Activated CD4-positive, alpha-beta T cell treated with anti-CD3 and anti-CD28 coated beads for 1 hour (primary cell): ENCODE results near the gene GRAMD4.
A peak's percentile ranks its signal among the peaks of the same experiment; 100 is the strongest.

Experiments used
- DNase-seq: peaks from one replicate; pipeline ENCODE4 v3.0.0-alpha.2; 2020

GRAMD4 gene

GRCh38 chr22:46657996-46658947 is 38.1 kb downstream of the GRAMD4 start:
- no peak for DNase-seq

GRCh38 chr22:46659059-46659790 is 39.0 kb downstream of the GRAMD4 start:
- no peak for DNase-seq

- DNase-seq, result no peak
These were observed 39.6 kb downstream of the GRAMD4 start for GRCh38 chr22:46659791-46660186.

GRCh38 chr22:46660604-46661201 is 40.5 kb downstream of the GRAMD4 start:
- no peak for DNase-seq

GRCh38 chr22:46661221-46661851 is 41.1 kb downstream of the GRAMD4 start:
- peak; percentile 38 for DNase-seq

GRCh38 chr22:46662226-46662625 is 42.0 kb downstream of the GRAMD4 start:
- DNase-seq, result no peak

GRCh38 chr22:46663001-46663400 is 42.8 kb downstream of the GRAMD4 start:
- DNase-seq, result no peak

- no peak for DNase-seq
These were observed 43.4 kb downstream of the GRAMD4 start for GRCh38 chr22:46663436-46664100.

- no peak for DNase-seq
These were observed 44.2 kb downstream of the GRAMD4 start for GRCh38 chr22:46664301-46664855.

GRCh38 chr22:46665151-46665695 is 45.0 kb downstream of the GRAMD4 start:
- no peak for DNase-seq

GRCh38 chr22:46665751-46666280 is 45.6 kb downstream of the GRAMD4 start:
- DNase-seq, result no peak

- no peak for DNase-seq
These were observed 46.5 kb downstream of the GRAMD4 start for GRCh38 chr22:46666577-46667244.

- DNase-seq, result no peak
These were observed 47.0 kb downstream of the GRAMD4 start for GRCh38 chr22:46667245-46667623.

GRCh38 chr22:46668116-46668515 is 47.9 kb downstream of the GRAMD4 start:
- no peak for DNase-seq

GRCh38 chr22:46669201-46669600 is 49.0 kb downstream of the GRAMD4 start:
- DNase-seq, result no peak

GRCh38 chr22:46671824-46672432 is 51.7 kb downstream of the GRAMD4 start:
- DNase-seq, result no peak

- DNase-seq, result no peak
These were observed 52.5 kb downstream of the GRAMD4 start for GRCh38 chr22:46672731-46673130.

- DNase-seq, result no peak
These were observed 53.0 kb downstream of the GRAMD4 start for GRCh38 chr22:46673205-46673604.

- DNase-seq, result peak; percentile 45
These were observed 53.6 kb downstream of the GRAMD4 start for GRCh38 chr22:46673662-46674236.

GRCh38 chr22:46674367-46674781 is 54.2 kb downstream of the GRAMD4 start:
- DNase-seq, result peak; percentile 96
